ENCODE data around the gene SNX25. TPM values are rescaled to one million over a fixed set of nuclear protein-coding genes. Genes with fewer than 3 reads are reported as not detected.
A peak's percentile ranks its signal among the peaks of the same experiment; 100 is the strongest.

The SNX25 gene
- total and polyA plus RNA-seq, 7 donors, result 2.5 to 40.5 (median 22.7) TPM

DNA sequence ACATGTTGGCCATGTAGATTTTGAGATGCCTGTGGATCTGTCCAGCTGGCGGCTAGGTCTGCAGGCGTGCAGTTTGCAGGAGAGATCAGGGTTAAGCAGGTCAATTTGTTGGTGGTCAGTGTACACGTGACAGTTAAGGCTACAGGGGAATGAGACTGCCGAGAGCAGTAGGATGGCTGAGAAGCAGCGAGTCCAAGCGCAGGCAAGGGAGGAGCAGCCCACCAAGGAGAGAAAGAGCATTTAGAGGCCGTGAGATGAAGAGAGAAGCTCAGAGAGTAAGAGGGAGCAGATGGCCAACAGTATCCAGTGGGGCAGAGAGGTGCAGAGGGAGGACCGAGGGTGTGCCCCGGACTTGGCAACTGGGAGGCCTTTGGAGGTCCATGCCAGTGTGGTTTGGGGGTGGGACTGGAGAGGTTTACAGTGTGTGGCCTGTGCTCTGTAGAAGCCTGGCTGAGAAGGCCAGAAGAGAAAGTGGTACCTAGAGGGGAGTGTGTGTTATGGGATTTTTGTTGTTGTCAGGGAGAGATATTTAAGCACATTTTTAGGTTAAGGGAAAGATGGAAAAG is 18.4 kb downstream of the SNX25 start:
- no peak for DNase-seq
- Histone ChIP-seq H3K27ac (peak overlapping the region; percentile 32 to 71 (median 61)), H3K4me3 (no peak overlapping the region), H3K27me3 (no peaks in the 10 kb centered on the region), H3K4me1 (peaks cover 0 to 32% (median 27%) of the 10 kb centered on the region in 4 donors), H3K36me3 (no peaks in the 10 kb centered on the region), H3K9me3 (no peaks in the 10 kb centered on the region)
- WGBS, 2 donors, result 90% methylated on average over 9 of the region's 9 CpGs
- TF ChIP-seq, protein P1, sequence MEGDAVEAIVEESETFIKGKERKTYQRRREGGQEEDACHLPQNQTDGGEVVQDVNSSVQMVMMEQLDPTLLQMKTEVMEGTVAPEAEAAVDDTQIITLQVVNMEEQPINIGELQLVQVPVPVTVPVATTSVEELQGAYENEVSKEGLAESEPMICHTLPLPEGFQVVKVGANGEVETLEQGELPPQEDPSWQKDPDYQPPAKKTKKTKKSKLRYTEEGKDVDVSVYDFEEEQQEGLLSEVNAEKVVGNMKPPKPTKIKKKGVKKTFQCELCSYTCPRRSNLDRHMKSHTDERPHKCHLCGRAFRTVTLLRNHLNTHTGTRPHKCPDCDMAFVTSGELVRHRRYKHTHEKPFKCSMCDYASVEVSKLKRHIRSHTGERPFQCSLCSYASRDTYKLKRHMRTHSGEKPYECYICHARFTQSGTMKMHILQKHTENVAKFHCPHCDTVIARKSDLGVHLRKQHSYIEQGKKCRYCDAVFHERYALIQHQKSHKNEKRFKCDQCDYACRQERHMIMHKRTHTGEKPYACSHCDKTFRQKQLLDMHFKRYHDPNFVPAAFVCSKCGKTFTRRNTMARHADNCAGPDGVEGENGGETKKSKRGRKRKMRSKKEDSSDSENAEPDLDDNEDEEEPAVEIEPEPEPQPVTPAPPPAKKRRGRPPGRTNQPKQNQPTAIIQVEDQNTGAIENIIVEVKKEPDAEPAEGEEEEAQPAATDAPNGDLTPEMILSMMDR (IDR thresholded peaks at IDR 0.05), result no peak
- no peak for TF ChIP-seq POLR2AphosphoS5 (IDR thresholded peaks at IDR 0.05)
- no peak for TF ChIP-seq EP300 (IDR thresholded peaks at IDR 0.05)
- no peak for TF ChIP-seq POLR2A (IDR thresholded peaks at IDR 0.05)
- intact Hi-C loops (cut with DNase I), result no loop called here

DNA sequence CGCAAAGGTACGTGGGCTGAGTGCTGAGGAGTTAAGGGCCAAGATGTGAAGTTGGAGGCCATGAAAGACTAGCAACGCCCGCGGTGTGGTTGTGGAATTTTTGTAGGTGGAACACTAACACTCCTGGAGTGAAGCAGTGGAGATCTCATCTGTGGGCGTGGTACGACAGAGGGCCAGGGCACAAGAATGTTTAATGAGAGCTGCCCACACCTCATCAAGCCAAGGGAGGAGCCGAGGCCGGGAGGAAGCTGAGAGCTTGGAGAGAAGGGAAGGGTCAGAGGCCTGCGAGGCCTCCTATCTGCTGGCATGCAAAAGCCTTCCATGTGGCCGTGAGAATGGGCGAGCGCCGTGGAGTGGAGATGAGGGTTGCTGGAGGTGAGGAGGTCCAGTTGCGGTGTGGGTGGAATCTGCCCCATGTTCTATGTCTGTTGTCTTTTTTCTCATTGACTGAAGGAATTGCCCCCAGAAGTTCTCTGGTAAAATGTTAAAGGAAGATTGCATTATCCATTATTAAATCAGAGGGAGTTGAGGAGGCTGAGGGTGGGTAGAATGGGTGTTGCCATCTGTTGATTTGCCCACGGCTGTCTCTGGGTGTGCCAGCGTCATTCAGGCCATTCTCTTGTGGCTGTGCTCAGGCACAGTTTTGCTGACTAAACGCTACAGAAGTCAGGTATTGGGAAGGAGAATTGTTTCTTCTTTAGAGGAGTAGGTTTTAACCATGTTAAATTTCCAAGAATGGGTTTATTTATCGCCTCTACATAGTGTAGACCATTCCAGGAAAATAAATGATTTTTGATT is 19.8 kb downstream of the SNX25 start:
- TF ChIP-seq POLR2A (IDR thresholded peaks at IDR 0.05), result no peak
- no peak for TF ChIP-seq POLR2AphosphoS5 (IDR thresholded peaks at IDR 0.05)
- TF ChIP-seq, protein P1 (IDR thresholded peaks at IDR 0.05), result no peak
- TF ChIP-seq EP300 (IDR thresholded peaks at IDR 0.05), result no peak
- no peaks in the 10 kb centered on the region for H3K9me3 ChIP-seq
- intact Hi-C loops (cut with DNase I), result no loop called here
- no peak overlapping the region for H3K4me3 ChIP-seq
- DNase-seq, result no peak
- peaks cover 0 to 30% (median 25%) of the 10 kb centered on the region in 4 donors for H3K4me1 ChIP-seq
- peak overlapping the region in 1 of 4 donors; percentile 12 for H3K27ac ChIP-seq
- WGBS, 2 donors, result 74 to 88% methylated on average over 19 of the region's 19 CpGs
- H3K36me3 ChIP-seq, result no peaks in the 10 kb centered on the region
- no peaks in the 10 kb centered on the region for H3K27me3 ChIP-seq

DNA sequence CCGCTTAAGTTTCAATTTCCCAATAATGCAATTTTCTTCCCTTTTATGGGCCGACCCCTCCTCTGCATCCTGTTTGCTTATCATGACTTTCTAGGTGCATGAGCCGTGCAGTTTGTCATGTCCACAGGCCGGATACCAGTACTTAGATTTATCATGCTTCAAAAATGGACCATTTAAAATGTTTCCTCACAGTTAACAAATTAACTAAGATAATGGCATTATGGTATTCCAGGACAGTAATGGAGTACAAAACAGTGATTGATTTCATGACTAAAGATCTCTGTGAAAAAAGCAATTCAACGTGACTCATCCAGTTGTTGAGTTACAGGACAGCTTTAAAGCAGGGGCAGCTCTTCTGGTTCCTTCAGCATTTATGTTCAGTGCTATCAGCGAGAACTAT is 23.0 kb downstream of the SNX25 start:
- Histone ChIP-seq H3K4me1 (peaks cover 0 to 50% (median 25%) of the 10 kb centered on the region in 4 donors), H3K9me3 (no peaks in the 10 kb centered on the region), H3K4me3 (no peak overlapping the region), H3K27me3 (no peaks in the 10 kb centered on the region), H3K27ac (no peak overlapping the region), H3K36me3 (no peaks in the 10 kb centered on the region)
- DNase-seq, result no peak
- WGBS, 2 donors, result 15 to 64% methylated on average over 6 of the region's 6 CpGs
- intact Hi-C loops (cut with DNase I), result no loop called here
- TF ChIP-seq POLR2A (IDR thresholded peaks at IDR 0.05) (no peak), POLR2AphosphoS5 (IDR thresholded peaks at IDR 0.05) (no peak), EP300 (IDR thresholded peaks at IDR 0.05) (no peak)
- TF ChIP-seq, protein P1 (IDR thresholded peaks at IDR 0.05), result no peak

DNA sequence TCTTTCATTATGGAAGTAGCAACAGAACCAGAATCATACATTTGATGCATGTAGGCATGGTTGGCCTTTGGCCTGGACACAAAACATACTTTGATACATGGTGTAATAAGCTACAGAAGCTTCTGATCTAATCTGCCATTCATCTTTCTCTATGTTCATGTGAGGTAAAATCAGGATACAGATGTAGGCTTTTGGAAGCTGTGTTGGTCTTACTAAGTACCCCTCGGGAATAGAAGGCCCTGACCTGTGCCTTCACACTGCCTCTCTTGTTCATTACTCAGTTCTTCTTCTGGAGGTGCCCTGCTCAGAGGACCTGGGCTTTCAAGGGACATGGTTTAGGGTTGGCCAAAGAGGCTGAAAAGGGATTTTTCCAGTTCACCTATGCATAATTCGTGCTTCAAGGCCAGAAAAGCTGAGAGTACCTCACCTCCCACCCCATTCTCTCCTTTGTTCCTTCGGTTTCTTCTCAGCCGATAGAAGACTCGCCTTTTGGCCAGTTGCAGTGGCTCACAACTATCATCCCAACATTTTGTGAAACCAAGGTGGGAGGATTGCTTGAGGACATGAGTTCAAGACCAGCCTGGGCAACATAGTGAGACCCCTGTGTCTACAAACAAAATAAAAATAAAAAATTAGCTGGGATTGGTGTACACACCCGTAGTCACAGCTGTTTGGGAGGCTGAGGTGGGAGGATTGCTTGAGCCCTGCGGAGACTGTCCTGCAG is 25.9 kb downstream of the SNX25 start:
- H3K27ac ChIP-seq, result peak overlapping the region in 2 of 4 donors; percentile 44 to 57
- no peaks in the 10 kb centered on the region for H3K27me3 ChIP-seq
- TF ChIP-seq POLR2AphosphoS5 (IDR thresholded peaks at IDR 0.05), result no peak
- TF ChIP-seq, protein P1 (IDR thresholded peaks at IDR 0.05), result no peak
- TF ChIP-seq EP300 (IDR thresholded peaks at IDR 0.05), result no peak
- TF ChIP-seq POLR2A (IDR thresholded peaks at IDR 0.05), result no peak
- peaks cover 0 to 44% (median 16%) of the 10 kb centered on the region in 4 donors for H3K4me1 ChIP-seq
- intact Hi-C loops (cut with DNase I), result no loop called here
- H3K36me3 ChIP-seq, result no peaks in the 10 kb centered on the region
- no peaks in the 10 kb centered on the region for H3K9me3 ChIP-seq
- no peak for DNase-seq
- H3K4me3 ChIP-seq, result no peak overlapping the region
- WGBS, 2 donors, result 63 to 87% methylated on average over 7 of the region's 7 CpGs
